LNCaP clone FGC (cell line): ENCODE results near the gene SKAP2.
A peak's percentile ranks its signal among the peaks of the same experiment; 100 is the strongest.

Source experiments
- DNase-seq: peaks from one replicate; pipeline ENCODE4 v3.0.0-alpha.2; 2011; ENCODE audit warnings: low read depth
- H3K4me3 ChIP-seq: 2 replicates; pipeline ENCODE4 v1.5.1; 2011; ENCODE audit warnings: mild to moderate bottlenecking, low read depth, low read length, control low read depth
- CTCF ChIP-seq: IDR thresholded peaks from 2 replicates; pipeline ENCODE4 v1.5.1; 2012; ENCODE audit warnings: mild to moderate bottlenecking; ENCODE audit not compliant: control insufficient read depth, insufficient read depth; ENCODE audit errors: extremely low read depth

SKAP2 gene

GRCh38 chr7:26863518-26864308 lies 677 bp downstream of the SKAP2 start:
- H3K4me3 ChIP-seq: peak overlapping the region; percentile 81
- TF ChIP-seq CTCF: no peak
- DNase-seq: no peak

GRCh38 chr7:26862834-26863233 lies 1.6 kb downstream of the SKAP2 start:
- TF ChIP-seq CTCF: no peak
- DNase-seq: no peak
- no peak overlapping the region for H3K4me3 ChIP-seq

- DNase-seq: no peak
- H3K4me3 ChIP-seq: no peak overlapping the region
- TF ChIP-seq CTCF: no peak
Measured at GRCh38 chr7:26861050-26861449, 3.3 kb downstream of the SKAP2 start.

- peak; percentile 77 for TF ChIP-seq CTCF
- peak; percentile 57 for DNase-seq
- H3K4me3 ChIP-seq: no peak overlapping the region
Measured at GRCh38 chr7:26860361-26860760, 4.0 kb downstream of the SKAP2 start.

GRCh38 chr7:26859720-26860119 lies 4.7 kb downstream of the SKAP2 start:
- no peak for DNase-seq
- TF ChIP-seq CTCF: no peak
- no peak overlapping the region for H3K4me3 ChIP-seq

- no peak for DNase-seq
- TF ChIP-seq CTCF: no peak
- no peak overlapping the region for H3K4me3 ChIP-seq
Measured at GRCh38 chr7:26858735-26859134, 5.7 kb downstream of the SKAP2 start.

GRCh38 chr7:26858241-26858715 lies 6.1 kb downstream of the SKAP2 start:
- no peak for DNase-seq
- no peak for TF ChIP-seq CTCF
- no peak overlapping the region for H3K4me3 ChIP-seq
